Tibial artery (tissue), 4 donors: ENCODE results near the gene PRODH2.
A peak's percentile ranks its signal among the peaks of the same experiment; 100 is the strongest.

Experiments
- DNase-seq, 2 donors: peaks; one replicate each; pipeline ENCODE4 v3.0.0-alpha.2; 2019
- H3K27ac ChIP-seq, 2 donors: fragments of 200-600 bp; sonication (generic) in 1 of 2; 1 replicate in 1 of 2; 2 replicates in 1 of 2; pipeline ENCODE4 v1.5.1; 2018 to 2019; ENCODE audit warnings: mild to moderate bottlenecking in 1 of 2
- H3K27me3 ChIP-seq, 2 donors: fragments of 200-600 bp; sonication (generic) in 1 of 2; one replicate each; pipeline versions ENCODE4 v1.5.1 to v1.6.0; 2016 to 2019
- H3K36me3 ChIP-seq, 3 donors: fragments of 200-600 bp; sonication (generic) in 2 of 3; one replicate each; pipeline ENCODE4 v1.5.1; 2016 to 2019; ENCODE audit warnings: mild to moderate bottlenecking in 2 of 3
- H3K4me1 ChIP-seq, 4 donors: fragments of 200-600 bp; sonication (generic) in 2 of 4; 1 replicate in 3 of 4; 2 replicates in 1 of 4; pipeline ENCODE4 v1.5.1; 2016 to 2019
- H3K4me3 ChIP-seq, 2 donors: fragments of 200-600 bp; sonication (generic) in 1 of 2; 1 replicate in 1 of 2; 2 replicates in 1 of 2; pipeline ENCODE4 v1.5.1; 2018 to 2019; ENCODE audit warnings: mild to moderate bottlenecking in 2 of 2
- H3K9me3 ChIP-seq, 3 donors: fragments of 200-600 bp; sonication (generic) in 1 of 3; one replicate each; pipeline ENCODE4 v1.5.1; 2016 to 2019
- intact Hi-C: fragments of 100-400 bp; cut with DNase I; formaldehyde crosslinking; loops from one replicate; pipeline ENCODE4 v1.15.0; 2023; ENCODE audit warnings: low total_unique reads
- TF ChIP-seq, protein P1 (sequence below), 2 experiments: fragments of 200-600 bp in 1 of 2; fragments of 450-650 bp in 1 of 2; IDR thresholded peaks; one replicate each; pipeline ENCODE4 v1.5.1; 2017 to 2019; ENCODE audit warnings: antibody characterized with exemption in 2 of 2, mild to moderate bottlenecking in 1 of 2, moderate library complexity in 1 of 2

PRODH2 gene

DNA sequence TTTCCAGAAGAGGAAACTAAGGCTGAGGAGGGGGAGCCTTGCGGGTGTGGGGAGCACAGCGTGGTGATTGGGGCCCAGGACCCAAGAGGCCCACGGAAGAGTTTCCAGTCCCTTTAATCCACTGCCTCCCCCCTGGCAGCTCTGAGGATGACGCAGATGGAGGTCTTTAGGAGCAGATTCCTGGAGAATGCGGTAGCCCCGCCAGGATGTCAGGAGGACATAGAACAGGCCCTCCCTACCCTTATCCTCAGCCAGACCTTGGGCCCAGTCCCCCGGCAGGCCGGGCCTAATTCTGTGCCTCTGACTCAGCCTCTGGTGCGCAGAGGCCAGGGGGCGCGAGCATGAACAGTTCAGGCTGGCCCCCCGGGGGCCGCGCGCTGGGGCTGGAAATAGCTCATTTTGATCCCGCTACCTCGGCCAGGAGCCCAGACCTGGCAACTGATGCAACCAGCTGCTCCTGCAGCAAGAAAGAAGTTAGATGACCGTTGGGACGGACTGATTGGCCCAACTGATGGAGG lies 55.4 kb downstream of the PRODH2 start:
- Histone ChIP-seq H3K27ac (peak overlapping the region; percentile 93 to 100), H3K4me3 (peak overlapping the region; percentile 72 to 75), H3K27me3 (no peaks in the 10 kb centered on the region), H3K36me3 (peaks cover 11 to 38% (median 27%) of the 10 kb centered on the region in 3 donors), H3K9me3 (no peaks in the 10 kb centered on the region), H3K4me1 (peaks cover 5 to 57% (median 38%) of the 10 kb centered on the region in 4 donors)
- TF ChIP-seq, protein P1, sequence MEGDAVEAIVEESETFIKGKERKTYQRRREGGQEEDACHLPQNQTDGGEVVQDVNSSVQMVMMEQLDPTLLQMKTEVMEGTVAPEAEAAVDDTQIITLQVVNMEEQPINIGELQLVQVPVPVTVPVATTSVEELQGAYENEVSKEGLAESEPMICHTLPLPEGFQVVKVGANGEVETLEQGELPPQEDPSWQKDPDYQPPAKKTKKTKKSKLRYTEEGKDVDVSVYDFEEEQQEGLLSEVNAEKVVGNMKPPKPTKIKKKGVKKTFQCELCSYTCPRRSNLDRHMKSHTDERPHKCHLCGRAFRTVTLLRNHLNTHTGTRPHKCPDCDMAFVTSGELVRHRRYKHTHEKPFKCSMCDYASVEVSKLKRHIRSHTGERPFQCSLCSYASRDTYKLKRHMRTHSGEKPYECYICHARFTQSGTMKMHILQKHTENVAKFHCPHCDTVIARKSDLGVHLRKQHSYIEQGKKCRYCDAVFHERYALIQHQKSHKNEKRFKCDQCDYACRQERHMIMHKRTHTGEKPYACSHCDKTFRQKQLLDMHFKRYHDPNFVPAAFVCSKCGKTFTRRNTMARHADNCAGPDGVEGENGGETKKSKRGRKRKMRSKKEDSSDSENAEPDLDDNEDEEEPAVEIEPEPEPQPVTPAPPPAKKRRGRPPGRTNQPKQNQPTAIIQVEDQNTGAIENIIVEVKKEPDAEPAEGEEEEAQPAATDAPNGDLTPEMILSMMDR (IDR thresholded peaks at IDR 0.05): no peak
- DNase-seq: peak; percentile 94 to 98
- intact Hi-C loops: loop anchor here (5.0 kb wide), 1 partner anchor 40 kb away; the partner anchor contains the start of gene KMT2B

DNA sequence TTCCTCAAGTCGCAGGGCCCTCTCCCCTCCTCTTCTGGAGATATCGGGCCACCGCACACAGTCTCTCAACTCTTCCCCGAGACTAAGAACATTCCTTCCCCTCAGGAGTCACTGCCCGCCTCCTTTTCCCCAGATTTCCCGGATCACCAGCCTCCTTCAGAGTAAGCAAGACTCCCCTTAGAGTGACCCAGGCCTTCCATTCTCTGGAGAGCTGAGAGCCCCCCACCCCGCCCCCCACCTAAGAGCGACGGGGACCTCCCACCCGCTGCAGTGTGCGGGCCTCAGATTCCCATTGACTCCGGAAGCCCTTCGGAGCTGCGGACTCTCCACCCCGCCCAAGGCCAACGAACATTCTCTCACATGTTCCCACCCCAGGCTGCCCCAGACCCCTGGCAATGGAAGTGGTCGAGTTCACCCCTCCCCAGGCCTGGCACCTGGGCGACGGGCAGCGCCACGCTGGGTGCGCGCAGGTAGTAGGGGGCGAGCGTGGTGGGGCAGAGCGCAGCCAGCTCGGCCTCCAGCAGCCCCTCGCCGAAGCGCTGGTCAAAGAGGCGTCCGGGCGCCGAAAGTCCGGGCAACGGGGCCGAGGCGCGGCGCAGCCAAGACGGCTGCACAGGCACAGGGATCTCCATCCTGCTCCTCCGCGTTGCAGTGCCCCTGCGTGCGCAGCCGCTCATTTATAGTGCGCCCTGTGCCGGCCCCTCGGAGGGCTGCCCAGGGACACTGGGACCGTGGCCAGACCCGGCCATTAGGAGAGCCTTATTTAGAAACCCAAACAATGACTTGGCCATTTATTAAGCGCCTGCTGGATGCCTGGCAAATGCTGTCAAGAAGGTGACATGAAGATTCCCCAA lies 56.0 kb downstream of the PRODH2 start, which contains the start of gene HSPB6:
TSS of gene HSPB6 (minus strand) at position 653 of the 854 bp plus-strand sequence. CDS start at position 632, 21 bp downstream.
- H3K4me1 ChIP-seq: peaks cover 5 to 57% (median 38%) of the 10 kb centered on the region in 4 donors
- no peaks in the 10 kb centered on the region for H3K9me3 ChIP-seq
- peak; percentile 72 to 91 for DNase-seq
- H3K27ac ChIP-seq: peak within 1 kb of the TSS; percentile 93 to 100
- peak within 1 kb of the TSS; percentile 72 to 75 for H3K4me3 ChIP-seq
- H3K36me3 ChIP-seq: peaks cover 11 to 38% (median 29%) of the 10 kb centered on the region in 3 donors
- TF ChIP-seq, protein P1 (IDR thresholded peaks at IDR 0.05): no peak
- intact Hi-C loops: loop anchor here (5.0 kb wide), 1 partner anchor 39 kb away; the partner anchor contains the start of gene KMT2B
- H3K27me3 ChIP-seq: no peaks in the 10 kb centered on the region

DNA sequence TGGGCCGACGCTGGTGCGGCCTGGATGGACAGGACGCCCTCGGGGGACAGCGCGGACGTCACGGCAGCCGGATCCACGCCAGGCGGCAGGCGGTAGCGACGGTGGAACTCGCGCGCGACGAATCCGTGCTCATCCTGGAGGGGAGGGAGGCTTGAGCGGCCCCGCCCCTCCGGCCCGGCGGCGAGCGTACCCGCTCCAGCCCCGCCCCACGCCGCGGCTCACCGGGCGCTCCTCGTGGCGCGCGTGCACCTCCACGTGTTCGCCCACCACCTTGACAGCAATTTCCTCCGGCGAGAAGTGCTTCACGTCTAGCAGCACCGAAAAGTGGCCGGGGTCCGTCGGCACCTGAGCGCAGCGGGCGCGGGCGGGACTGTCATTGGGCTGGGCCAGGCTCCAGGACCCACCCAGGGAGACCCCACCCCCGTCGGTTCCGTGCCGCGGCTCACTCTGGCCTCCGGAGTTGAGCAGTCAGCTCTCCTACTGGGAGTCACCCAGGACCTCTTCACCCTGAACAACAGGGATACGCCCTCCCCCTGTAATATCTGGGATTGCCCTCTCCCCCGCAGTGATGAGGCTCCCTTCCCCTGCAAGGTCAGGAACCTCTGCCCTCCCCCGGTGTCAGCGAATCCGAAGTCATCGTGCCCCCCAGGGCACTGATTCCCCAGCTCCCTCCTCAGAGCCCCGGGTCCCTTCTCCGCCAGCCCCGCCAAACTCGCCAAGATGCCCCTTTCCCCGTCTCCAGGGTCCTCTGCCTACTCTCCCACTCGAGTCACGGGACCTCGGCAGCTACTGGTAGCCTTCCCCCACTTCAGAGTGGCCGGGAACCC lies 56.9 kb downstream of the PRODH2 start:
- intact Hi-C loops: loop anchor here (5.0 kb wide), 1 partner anchor 38 kb away; the partner anchor contains the start of gene KMT2B
- TF ChIP-seq, protein P1 (IDR thresholded peaks at IDR 0.05): peak in 1 of 2 experiments; percentile 4
- Histone ChIP-seq H3K4me1 (peaks cover 5 to 52% (median 36%) of the 10 kb centered on the region in 4 donors), H3K4me3 (peak overlapping the region; percentile 72 to 75), H3K27ac (peak overlapping the region; percentile 93 to 100), H3K36me3 (peaks cover 11 to 32% (median 29%) of the 10 kb centered on the region in 3 donors), H3K27me3 (no peaks in the 10 kb centered on the region), H3K9me3 (no peaks in the 10 kb centered on the region)
- peak; percentile 87 to 98 for DNase-seq

DNA sequence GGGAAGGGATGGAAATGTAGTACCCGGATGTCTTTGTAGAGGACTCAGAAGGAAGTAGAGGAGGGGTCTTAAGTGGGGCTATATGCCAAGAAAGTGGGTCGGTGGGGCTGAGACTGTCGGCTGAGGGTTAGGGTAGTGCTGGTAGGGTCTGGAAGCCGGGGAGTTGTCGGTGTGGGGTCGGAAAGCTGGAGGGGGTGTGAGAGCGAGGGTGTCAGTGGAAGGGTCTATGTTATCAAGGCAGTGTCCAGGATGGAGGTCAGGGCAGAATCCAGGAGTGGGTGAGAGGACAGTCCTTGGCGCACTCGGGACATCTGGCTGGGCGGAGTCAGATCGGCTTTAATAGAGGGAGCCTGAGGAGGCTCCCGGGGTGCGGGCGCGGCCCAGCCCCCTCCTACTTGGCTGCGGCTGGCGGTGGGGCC lies 57.5 kb downstream of the PRODH2 start:
- no peaks in the 10 kb centered on the region for H3K27me3 ChIP-seq
- H3K4me3 ChIP-seq: peak overlapping the region; percentile 72 to 75
- H3K36me3 ChIP-seq: peaks cover 11 to 31% (median 29%) of the 10 kb centered on the region in 3 donors
- no peak for DNase-seq
- peak overlapping the region; percentile 93 to 100 for H3K27ac ChIP-seq
- peaks cover 5 to 54% (median 39%) of the 10 kb centered on the region in 4 donors for H3K4me1 ChIP-seq
- H3K9me3 ChIP-seq: no peaks in the 10 kb centered on the region
- intact Hi-C loops: loop anchor here (5.0 kb wide), 1 partner anchor 38 kb away; the partner anchor contains the start of gene KMT2B
- TF ChIP-seq, protein P1 (IDR thresholded peaks at IDR 0.05): no peak
